Hypothalamus (tissue), 51 donors: Measurements from ENCODE around the gene LIPT2.
"Not testable (repeated sequence)": the region's sequence is repeated elsewhere in the genome, so short reads cannot be mapped to it uniquely, and the experiment has no call there.

Experiments used
- DNase-seq, 51 donors: peaks; one replicate each; lab custom pipeline; 2025; lab: John Stamatoyannopoulos, UW

LIPT2 gene

DNA sequence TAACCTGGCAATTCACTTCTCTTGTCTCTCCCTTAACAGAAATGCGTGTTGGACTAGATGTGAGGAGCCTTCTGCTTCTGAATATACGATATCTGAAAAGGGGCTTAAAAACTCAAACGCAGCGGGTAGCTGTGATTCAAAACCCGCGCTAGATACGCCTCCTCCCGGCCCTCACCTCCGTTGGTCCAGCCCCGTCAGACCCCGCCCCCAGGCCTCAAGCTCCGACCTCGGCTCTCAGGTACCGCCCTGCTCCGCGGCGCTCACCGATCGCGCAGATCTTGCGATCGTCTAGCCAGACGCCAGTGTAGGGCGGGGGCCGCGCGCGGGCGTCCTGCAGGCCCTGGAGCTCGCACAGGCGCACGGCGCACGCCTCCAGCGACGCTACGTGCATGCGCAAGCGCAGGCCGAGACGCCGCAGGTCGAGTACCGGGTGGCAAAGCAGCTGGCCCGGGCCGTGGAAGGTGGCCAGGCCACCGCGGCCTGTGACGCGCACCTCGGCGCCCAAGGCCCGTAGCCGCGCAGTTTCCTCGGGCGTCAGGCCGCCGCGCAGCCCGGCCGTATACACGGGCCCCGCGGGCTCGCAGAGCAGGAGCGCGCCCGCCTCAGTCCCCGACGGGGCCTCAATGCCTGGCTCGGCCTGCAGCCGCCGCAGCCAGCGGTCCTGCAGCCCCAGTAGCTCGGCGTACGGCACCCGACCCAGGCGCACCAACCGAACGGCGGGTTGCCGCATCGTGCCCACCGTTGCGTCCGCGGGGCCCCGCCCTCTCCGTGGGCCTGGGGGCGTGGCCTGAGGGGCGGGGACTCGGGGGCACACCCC, at the start of gene LIPT2:
LIPT2 (minus strand) TSS at position 751 of the 817 bp plus-strand sequence; CDS start at position 730, 21 bp downstream.
- DNase-seq, result peak; percentile 11 to 95 (median 84)

DNA sequence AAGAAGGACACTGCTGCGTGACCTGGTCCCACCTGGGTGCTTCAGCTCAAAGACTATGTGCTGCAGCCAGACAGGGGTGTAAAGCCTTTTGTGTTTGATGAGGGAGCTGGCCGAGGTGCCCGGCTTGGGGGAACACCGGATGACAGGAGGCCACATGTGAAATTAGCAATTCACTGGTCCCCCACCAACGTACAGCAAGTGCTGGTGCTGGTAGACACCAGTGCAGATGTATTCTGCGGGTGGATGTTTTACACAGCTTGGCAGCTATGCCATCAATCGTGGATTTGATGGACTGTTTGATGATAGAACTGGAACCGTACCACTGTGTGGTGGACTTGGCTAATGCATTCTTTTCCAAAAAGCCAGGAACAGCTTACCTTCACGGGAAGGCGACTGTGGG, 47.9 kb upstream of the LIPT2 start:
- no peak for DNase-seq

GRCh38 chr11:74540270-74540669, 46.7 kb upstream of the LIPT2 start:
- no peak for DNase-seq

- no peak for DNase-seq
These were observed 45.2 kb upstream of the LIPT2 start for GRCh38 chr11:74538680-74539079.

GRCh38 chr11:74535371-74536160, 42.0 kb upstream of the LIPT2 start:
- DNase-seq, result no peak

GRCh38 chr11:74534946-74535275, 41.4 kb upstream of the LIPT2 start:
- not testable (repeated sequence) for DNase-seq

GRCh38 chr11:74534216-74534945, 40.9 kb upstream of the LIPT2 start:
- no peak for DNase-seq

DNA sequence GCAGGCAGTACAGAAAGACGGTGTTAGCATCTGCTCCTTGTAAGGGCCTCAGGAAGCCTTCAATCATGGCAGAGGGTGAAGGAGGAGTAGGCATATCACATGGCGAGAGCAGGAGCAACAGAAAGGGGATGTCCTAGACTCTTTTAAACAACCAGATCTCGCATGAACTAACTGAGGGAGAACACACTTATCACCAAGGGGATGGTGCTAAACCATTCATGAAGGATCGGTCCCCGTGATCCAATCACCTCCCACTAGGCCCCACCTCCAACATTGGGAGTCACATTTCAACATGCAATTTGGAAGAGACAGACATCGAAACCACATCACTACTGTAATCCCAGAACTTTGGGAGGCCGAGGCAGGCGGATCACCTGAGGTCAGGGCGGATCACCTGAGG, 39.9 kb upstream of the LIPT2 start:
- no peak for DNase-seq

- no peak for DNase-seq
These were observed 39.1 kb upstream of the LIPT2 start for GRCh38 chr11:74532501-74533246.

DNA sequence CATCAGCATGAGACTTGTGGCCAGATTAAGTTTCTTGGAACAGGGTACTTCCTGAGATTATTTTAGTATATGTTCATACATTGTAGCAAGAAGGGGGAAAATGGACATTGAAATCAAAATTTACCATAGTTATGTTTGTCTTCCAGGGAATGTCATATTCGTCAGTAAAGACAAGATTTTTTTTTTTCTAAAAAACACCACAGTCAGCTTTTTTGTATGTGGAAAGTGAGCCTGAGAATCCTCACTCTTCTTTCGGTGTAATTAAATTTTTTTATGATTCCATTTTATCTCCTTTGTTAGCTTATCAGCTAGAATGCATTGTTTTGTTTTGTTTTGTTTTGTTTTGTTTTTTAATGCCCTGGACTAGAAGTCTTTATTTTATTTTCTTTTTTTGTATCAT, 31.5 kb upstream of the LIPT2 start:
- no peak for DNase-seq

GRCh38 chr11:74524501-74524900, 31.0 kb upstream of the LIPT2 start:
- DNase-seq, result no peak

DNA sequence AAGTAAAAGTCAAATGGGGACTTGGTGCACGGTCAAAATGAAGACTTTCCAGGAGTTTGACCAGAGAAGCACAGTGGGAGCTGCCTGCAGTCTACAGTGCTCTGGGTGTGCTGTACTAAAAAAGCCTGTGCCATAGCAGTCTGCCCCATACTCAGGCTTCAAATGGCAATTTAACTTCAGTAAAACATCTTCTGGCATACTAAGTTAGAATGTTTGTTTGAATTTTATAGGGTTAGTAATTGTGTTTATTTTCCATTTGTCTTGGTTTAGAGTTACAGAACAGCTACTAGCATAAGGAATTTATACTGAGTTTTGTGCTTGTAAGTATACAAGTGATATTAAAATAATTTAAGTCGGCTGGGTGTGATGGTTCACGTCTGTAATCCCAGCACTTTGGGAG, 29.3 kb upstream of the LIPT2 start:
- DNase-seq, result no peak

GRCh38 chr11:74521666-74522252, 28.2 kb upstream of the LIPT2 start:
- no peak for DNase-seq

- DNase-seq, result no peak
These were observed 27.6 kb upstream of the LIPT2 start for GRCh38 chr11:74520927-74521665.

GRCh38 chr11:74520316-74520715, 26.8 kb upstream of the LIPT2 start:
- no peak for DNase-seq

DNA sequence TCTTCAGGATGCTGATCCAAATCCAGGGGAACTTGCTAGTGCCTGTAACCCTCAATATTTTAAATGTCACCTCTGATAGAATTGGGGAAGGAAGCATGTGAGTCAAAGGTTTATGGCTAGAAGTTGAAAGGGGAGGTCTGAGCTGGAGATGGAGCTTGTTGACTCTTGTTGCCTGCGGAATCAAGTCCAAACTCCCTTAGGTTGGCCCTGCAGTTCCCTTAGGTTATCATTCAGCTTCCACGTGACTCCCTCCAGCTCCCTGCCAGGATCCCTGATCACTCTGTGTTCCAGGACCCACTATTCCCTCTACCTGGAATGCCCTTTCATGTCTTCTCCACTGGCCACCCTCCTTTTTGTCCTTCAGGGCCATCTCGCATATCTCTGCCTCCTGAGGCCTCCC, 26.2 kb upstream of the LIPT2 start:
- DNase-seq, result no peak

- DNase-seq, result not testable (repeated sequence)
These were observed 24.1 kb upstream of the LIPT2 start for GRCh38 chr11:74517592-74517991.

GRCh38 chr11:74507582-74507981, 14.1 kb upstream of the LIPT2 start:
- DNase-seq, result no peak

- no peak for DNase-seq
These were observed 13.3 kb upstream of the LIPT2 start for GRCh38 chr11:74506823-74507222.

DNA sequence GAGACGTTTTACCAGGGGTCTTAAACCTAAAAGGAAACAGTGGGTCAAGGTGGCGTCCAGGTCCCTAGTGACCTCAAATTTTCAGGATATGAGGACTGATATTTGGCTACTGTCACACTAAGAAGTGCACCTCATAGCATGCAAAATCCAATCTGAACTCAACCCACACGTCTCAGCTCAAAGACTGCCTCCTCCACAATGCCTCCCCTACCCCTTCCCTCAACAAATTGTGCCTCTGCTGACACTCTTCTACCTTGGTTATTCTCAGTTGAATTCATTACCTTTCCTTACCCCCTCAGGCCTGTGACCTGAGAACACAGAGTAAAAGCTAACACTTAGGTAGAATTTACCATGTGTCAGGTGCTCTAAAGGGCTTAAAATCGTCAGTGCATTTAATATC, 12.4 kb upstream of the LIPT2 start:
- DNase-seq, result no peak
